GF-D8 (cell line): ENCODE results near the gene MACROD2.
"Not testable (repeated sequence)": the region's sequence is repeated elsewhere in the genome, so short reads cannot be mapped to it uniquely, and the experiment has no call there.

ENCODE experiments used
- DNase-seq: peaks from one replicate; lab custom pipeline; 2025; lab: John Stamatoyannopoulos, UW

MACROD2 gene

GRCh38 chr20:14266246-14266645 lies 270.9 kb downstream of the MACROD2 start:
- DNase-seq = no peak

GRCh38 chr20:14270751-14271150 lies 275.4 kb downstream of the MACROD2 start:
- not testable (repeated sequence) for DNase-seq

- no peak for DNase-seq
Measured at GRCh38 chr20:14282140-14282539, 286.8 kb downstream of the MACROD2 start.

- no peak for DNase-seq
Measured at GRCh38 chr20:14284443-14284842, 289.1 kb downstream of the MACROD2 start.

- no peak for DNase-seq
Measured at GRCh38 chr20:14288341-14289330, 293.3 kb downstream of the MACROD2 start.

- no peak for DNase-seq
Measured at GRCh38 chr20:14291502-14291901, 296.2 kb downstream of the MACROD2 start.

- no peak for DNase-seq
Measured at GRCh38 chr20:14295238-14295637, 299.9 kb downstream of the MACROD2 start.

GRCh38 chr20:14295770-14296309 lies 300.5 kb downstream of the MACROD2 start:
- no peak for DNase-seq

- no peak for DNase-seq
Measured at GRCh38 chr20:14299831-14300230, 304.5 kb downstream of the MACROD2 start.

GRCh38 chr20:14303106-14303505 lies 307.8 kb downstream of the MACROD2 start:
- DNase-seq = no peak

GRCh38 chr20:14303651-14304050 lies 308.3 kb downstream of the MACROD2 start:
- DNase-seq = no peak

GRCh38 chr20:14304472-14304871 lies 309.2 kb downstream of the MACROD2 start:
- no peak for DNase-seq

- no peak for DNase-seq
Measured at GRCh38 chr20:14307956-14308355, 312.6 kb downstream of the MACROD2 start.

- no peak for DNase-seq
Measured at GRCh38 chr20:14310977-14311627, 315.8 kb downstream of the MACROD2 start.

GRCh38 chr20:14312001-14312400 lies 316.7 kb downstream of the MACROD2 start:
- no peak for DNase-seq

- no peak for DNase-seq
Measured at GRCh38 chr20:14313341-14314020, 318.2 kb downstream of the MACROD2 start.

- no peak for DNase-seq
Measured at GRCh38 chr20:14319704-14320103, 324.4 kb downstream of the MACROD2 start.

- no peak for DNase-seq
Measured at GRCh38 chr20:14331646-14332045, 336.3 kb downstream of the MACROD2 start.

- DNase-seq = no peak
Measured at GRCh38 chr20:14332866-14333265, 337.6 kb downstream of the MACROD2 start.

GRCh38 chr20:14333721-14334120 lies 338.4 kb downstream of the MACROD2 start:
- no peak for DNase-seq

GRCh38 chr20:14334306-14334930 lies 339.1 kb downstream of the MACROD2 start:
- DNase-seq = no peak

- DNase-seq = no peak
Measured at GRCh38 chr20:14335052-14335451, 339.7 kb downstream of the MACROD2 start.
